ENCODE measurements around the gene HYOU1. TPM values are rescaled to one million over a fixed set of nuclear protein-coding genes. Genes with fewer than 3 reads are reported as not detected.
"Not testable (repeated sequence)": the region's sequence is repeated elsewhere in the genome, so short reads cannot be mapped to it uniquely, and the experiment has no call there.

HYOU1 gene
- total and polyA plus RNA-seq, 5 experiments from 2014 or later = 14.1 to 69.6 (median 17.1) TPM

GRCh38 chr11:119038884-119039283 lies 18.1 kb downstream of the HYOU1 start:
- Mint-ChIP-seq H3K27ac (no peak overlapping the region), H3K4me3 (no peak overlapping the region), H3K4me1 (peaks cover 0 to 4% (median 0%) of the 10 kb centered on the region in 4 donors), H3K36me3 (no peaks in the 10 kb centered on the region), H3K9me3 (no peaks in the 10 kb centered on the region), H3K27me3 (no peaks in the 10 kb centered on the region)
- POLR2A ChIA-PET = no interaction called here
- DNase-seq (no peak), ATAC-seq (no peak)

- no peak for ATAC-seq
- Mint-ChIP-seq H3K4me3 (peak overlapping the region in 1 of 10 donors; percentile 12), H3K4me1 (peaks cover 2 to 14% (median 5%) of the 10 kb centered on the region in 4 donors), H3K27ac (no peak overlapping the region), H3K27me3 (no peaks in the 10 kb centered on the region), H3K9me3 (no peaks in the 10 kb centered on the region), H3K36me3 (no peaks in the 10 kb centered on the region)
- DNase-seq = no peak
- POLR2A ChIA-PET = interaction anchor here (0.7 kb wide), 2 partner anchors 14 to 30 kb away, joined by 3 read pairs; no protein-coding TSS in a partner anchor
Measured at GRCh38 chr11:119034813-119035212, 22.2 kb downstream of the HYOU1 start.

GRCh38 chr11:119033421-119033820 lies 23.6 kb downstream of the HYOU1 start:
- not testable (repeated sequence) for DNase-seq, H3K36me3 Mint-ChIP-seq, H3K27me3 Mint-ChIP-seq, H3K4me3 Mint-ChIP-seq, H3K9me3 Mint-ChIP-seq, ATAC-seq, H3K27ac Mint-ChIP-seq
- peaks cover 12 to 22% (median 17%) of the 10 kb centered on the region in 4 donors for H3K4me1 Mint-ChIP-seq
- POLR2A ChIA-PET = interaction anchor here (0.7 to 1.1 kb wide), 4 partner anchors 18 to 231 kb away, joined by 3 to 6 read pairs (median 4); no protein-coding TSS in a partner anchor

- peaks cover 14 to 22% (median 19%) of the 10 kb centered on the region in 4 donors for H3K4me1 Mint-ChIP-seq
- H3K36me3 Mint-ChIP-seq = no peaks in the 10 kb centered on the region
- ATAC-seq (no peak), DNase-seq (no peak)
- H3K27me3 Mint-ChIP-seq = no peaks in the 10 kb centered on the region
- peak overlapping the region in 3 of 10 donors; percentile 29 to 60 (median 36) for H3K27ac Mint-ChIP-seq
- H3K9me3 Mint-ChIP-seq = no peaks in the 10 kb centered on the region
- peak overlapping the region in 4 of 10 donors; percentile 10 to 30 (median 26) for H3K4me3 Mint-ChIP-seq
- POLR2A ChIA-PET = interaction anchor here (1.8 to 5.8 kb wide), 3 partner anchors 13 to 34 kb away, joined by 8 to 82 read pairs (median 21); partner anchors contain the start of genes CENATAC, HYOU1, RPS25 and TRAPPC4
Measured at GRCh38 chr11:119031912-119032280, 25.1 kb downstream of the HYOU1 start.

GRCh38 chr11:119030329-119031047 lies 26.5 kb downstream of the HYOU1 start, which contains the start of gene SLC37A4:
TSS of gene SLC37A4 (minus strand) at chr11:119030877.
- no peaks in the 10 kb centered on the region for H3K27me3 Mint-ChIP-seq
- ATAC-seq = peak; percentile 87 to 89
- peak within 1 kb of the TSS; percentile 37 to 96 (median 88) for H3K27ac Mint-ChIP-seq
- H3K36me3 Mint-ChIP-seq = peaks cover 0 to 4% (median 0%) of the 10 kb centered on the region in 3 donors
- H3K4me3 Mint-ChIP-seq = peak within 1 kb of the TSS; percentile 76 to 94 (median 90)
- H3K9me3 Mint-ChIP-seq = no peaks in the 10 kb centered on the region
- peak; percentile 96 to 99 (median 98) for DNase-seq
- POLR2A ChIA-PET = interaction anchor here (0.6 to 5.8 kb wide), 10 partner anchors 12 to 90 kb away, joined by 3 to 82 read pairs (median 6); partner anchors contain the start of genes CENATAC, HINFP, HMBS and HYOU1
- peaks cover 16 to 22% (median 20%) of the 10 kb centered on the region in 4 donors for H3K4me1 Mint-ChIP-seq

GRCh38 chr11:119030029-119030328 lies 27.0 kb downstream of the HYOU1 start:
- Mint-ChIP-seq H3K36me3 (peaks cover 0 to 9% (median 0%) of the 10 kb centered on the region in 3 donors), H3K27me3 (no peaks in the 10 kb centered on the region), H3K27ac (peak overlapping the region in 9 of 10 donors; percentile 20 to 95 (median 80)), H3K4me3 (peak overlapping the region; percentile 76 to 94 (median 90)), H3K4me1 (peaks cover 20 to 26% (median 22%) of the 10 kb centered on the region in 4 donors), H3K9me3 (no peaks in the 10 kb centered on the region)
- ATAC-seq (peak; percentile 1 to 6), DNase-seq (peak in 3 of 10 donors; percentile 8 to 64 (median 15))
- POLR2A ChIA-PET = interaction anchor here (0.6 to 5.8 kb wide), 9 partner anchors 11 to 91 kb away, joined by 3 to 82 read pairs (median 6); partner anchors contain the start of genes CENATAC, HINFP, HMBS and RPS25

GRCh38 chr11:119029340-119030028 lies 27.5 kb downstream of the HYOU1 start:
- DNase-seq (peak in 2 of 10 donors; percentile 19 to 23), ATAC-seq (no peak)
- Mint-ChIP-seq H3K4me1 (peaks cover 21 to 31% (median 24%) of the 10 kb centered on the region in 4 donors), H3K4me3 (peak overlapping the region; percentile 76 to 94 (median 90)), H3K36me3 (peaks cover 0 to 14% (median 0%) of the 10 kb centered on the region in 3 donors), H3K27ac (peak overlapping the region; percentile 20 to 95 (median 80)), H3K9me3 (no peaks in the 10 kb centered on the region), H3K27me3 (no peaks in the 10 kb centered on the region)
- POLR2A ChIA-PET = interaction anchor here (0.7 to 5.8 kb wide), 5 partner anchors 11 to 73 kb away, joined by 3 to 82 read pairs (median 7); partner anchors contain the start of genes CENATAC, RPS25, TRAPPC4 and VPS11

GRCh38 chr11:119029069-119029339 lies 28.0 kb downstream of the HYOU1 start:
- H3K4me1 Mint-ChIP-seq = peaks cover 24 to 36% (median 28%) of the 10 kb centered on the region in 4 donors
- H3K27ac Mint-ChIP-seq = peak overlapping the region in 9 of 10 donors; percentile 20 to 95 (median 80)
- ATAC-seq (no peak), DNase-seq (no peak)
- H3K36me3 Mint-ChIP-seq = peaks cover 0 to 19% (median 0%) of the 10 kb centered on the region in 3 donors
- H3K4me3 Mint-ChIP-seq = peak overlapping the region; percentile 11 to 91 (median 84)
- H3K9me3 Mint-ChIP-seq = no peaks in the 10 kb centered on the region
- H3K27me3 Mint-ChIP-seq = no peaks in the 10 kb centered on the region
- POLR2A ChIA-PET = interaction anchor here (1.2 to 5.8 kb wide), 3 partner anchors 10 to 74 kb away, joined by 6 to 82 read pairs (median 21); partner anchors contain the start of genes CENATAC, RPS25 and TRAPPC4

GRCh38 chr11:119028346-119029068 lies 28.5 kb downstream of the HYOU1 start:
- Mint-ChIP-seq H3K4me3 (peak overlapping the region in 5 of 10 donors; percentile 14 to 90 (median 77)), H3K4me1 (peaks cover 24 to 40% (median 32%) of the 10 kb centered on the region in 4 donors), H3K9me3 (no peaks in the 10 kb centered on the region), H3K36me3 (peaks cover 0 to 24% (median 0%) of the 10 kb centered on the region in 3 donors), H3K27me3 (no peaks in the 10 kb centered on the region), H3K27ac (peak overlapping the region; percentile 15 to 95 (median 80))
- DNase-seq (no peak), ATAC-seq (no peak)
- POLR2A ChIA-PET = interaction anchor here (0.6 to 5.8 kb wide), 2 partner anchors 10 to 173 kb away, joined by 7 to 82 read pairs; partner anchors contain the start of genes RPS25 and TRAPPC4

GRCh38 chr11:119027561-119028345 lies 29.3 kb downstream of the HYOU1 start:
- Mint-ChIP-seq H3K27me3 (no peaks in the 10 kb centered on the region), H3K4me3 (no peak overlapping the region), H3K9me3 (no peaks in the 10 kb centered on the region), H3K4me1 (peaks cover 29 to 47% (median 36%) of the 10 kb centered on the region in 4 donors), H3K36me3 (peaks cover 0 to 32% (median 0%) of the 10 kb centered on the region in 3 donors), H3K27ac (peak overlapping the region in 5 of 10 donors; percentile 40 to 69 (median 53))
- ATAC-seq (no peak), DNase-seq (no peak)
- POLR2A ChIA-PET = interaction anchor here (0.6 to 5.8 kb wide), 3 partner anchors 9 to 172 kb away, joined by 3 to 82 read pairs (median 7); partner anchors contain the start of genes DPAGT1, RPS25 and TRAPPC4

GRCh38 chr11:119026970-119027369 lies 30.0 kb downstream of the HYOU1 start:
- peaks cover 29 to 51% (median 37%) of the 10 kb centered on the region in 4 donors for H3K4me1 Mint-ChIP-seq
- ATAC-seq = no peak
- H3K9me3 Mint-ChIP-seq = no peaks in the 10 kb centered on the region
- H3K27me3 Mint-ChIP-seq = no peaks in the 10 kb centered on the region
- H3K4me3 Mint-ChIP-seq = no peak overlapping the region
- peak overlapping the region in 4 of 10 donors; percentile 28 to 75 (median 61) for H3K27ac Mint-ChIP-seq
- POLR2A ChIA-PET = interaction anchor here (0.8 to 5.8 kb wide), 2 partner anchors 8 to 75 kb away, joined by 3 to 82 read pairs; partner anchors contain the start of genes DPAGT1, RPS25 and TRAPPC4
- H3K36me3 Mint-ChIP-seq = peaks cover 0 to 39% (median 0%) of the 10 kb centered on the region in 3 donors
- DNase-seq = no peak

All from naive thymus-derived CD8-positive, alpha-beta T cell (primary cell).